Heart left ventricle (tissue), 13 donors: Measurements from ENCODE around the gene PML.

Experiments
- CTCF ChIP-seq, 12 donors: fragments of 200-600 bp; sonication (generic) in 4 of 12; IDR thresholded peaks; one replicate each; pipeline versions ENCODE4 v1.5.0 to v1.8.0; 2018 to 2022; ENCODE audit warnings: antibody characterized with exemption in 12 of 12, mild to moderate bottlenecking in 5 of 12
- POLR2A ChIP-seq, 2 donors: fragments of 450-650 bp; IDR thresholded peaks; one replicate each; pipeline ENCODE4 v1.6.1; 2017; ENCODE audit warnings: antibody characterized with exemption in 2 of 2, mild to moderate bottlenecking in 2 of 2, moderate library complexity in 2 of 2
- donor health status: ischemic (EF 13 %, LVEDD 7.1; RV severe dilation, severe dysfunction).
- donor health status: DM: no; HTN: yes; CAD: no.
- donor health status: DM: no; HTN: no; CAD: no.
- donor health status: ischemic (EF 25% LVEDD 6.9; RV normal size, moderate dysfunction).
- donor health status: ischemic (EF 25% LVEDD 5.7; RV mildly dilated, moderate dysfunction).
- donor health status: ischemic (EF 35%, LVEDD 5.7; RV mildly dilated, moderate dysfunction).
- donor health status: nonischemic (EF 11% LVEDD 7.7; RV severe dilation, severe dysfunction).
- donor health status: DM: yes; HTN: yes; CAD: no.
- donor health status: PGD.
- donor health status: ischemic (EF 29% LVEDD 5.4; RV normal size, mild dysfunction).
- donor health status: nonischemic (EF 23%, LVEDD 6.1; RV moderate dilation, normal function).

GRCh38 chr15:73950479-73950830 is 44.1 kb upstream of the PML start:
- no peak for TF ChIP-seq CTCF (IDR thresholded peaks at IDR 0.05)
- TF ChIP-seq POLR2A (IDR thresholded peaks at IDR 0.05): no peak
